ENCODE measurements around the gene KDM4B. TPM values are rescaled to one million over a fixed set of nuclear protein-coding genes. Genes with fewer than 3 reads are reported as not detected.

Gene KDM4B
- total RNA-seq, 4 donors from 2014 or later, result 16.3 to 38.3 (median 22.4) TPM

- DNase-seq (ENCODE audit: low spot score) (no peak), ATAC-seq (ENCODE audit: low FRiP score) (no peak)
- TF ChIP-seq CTCF (IDR thresholded peaks at IDR 0.05), result no peak
Measured at GRCh38 chr19:4983346-4984105, 14.6 kb downstream of the KDM4B start.

GRCh38 chr19:4984106-4984380, 15.1 kb downstream of the KDM4B start:
- TF ChIP-seq CTCF (IDR thresholded peaks at IDR 0.05), result no peak
- DNase-seq (ENCODE audit: low spot score) (no peak), ATAC-seq (ENCODE audit: low FRiP score) (no peak)

- no peak for ATAC-seq (ENCODE audit: low FRiP score)
- DNase-seq (ENCODE audit: low spot score), result no peak
- no peak for TF ChIP-seq CTCF (IDR thresholded peaks at IDR 0.05)
Measured at GRCh38 chr19:4984438-4984990, 15.6 kb downstream of the KDM4B start.

GRCh38 chr19:4985551-4985991, 16.7 kb downstream of the KDM4B start:
- DNase-seq (ENCODE audit: low spot score), result no peak
- TF ChIP-seq CTCF (IDR thresholded peaks at IDR 0.05), result no peak
- no peak for ATAC-seq (ENCODE audit: low FRiP score)

GRCh38 chr19:4986056-4986455, 17.1 kb downstream of the KDM4B start:
- no peak for TF ChIP-seq CTCF (IDR thresholded peaks at IDR 0.05)
- ATAC-seq (ENCODE audit: low FRiP score), result no peak
- DNase-seq (ENCODE audit: low spot score), result no peak

- no peak for ATAC-seq (ENCODE audit: low FRiP score)
- TF ChIP-seq CTCF (IDR thresholded peaks at IDR 0.05), result no peak
Measured at GRCh38 chr19:4986471-4986891, 17.6 kb downstream of the KDM4B start.

GRCh38 chr19:4987256-4987655, 18.3 kb downstream of the KDM4B start:
- TF ChIP-seq CTCF (IDR thresholded peaks at IDR 0.05), result no peak
- ATAC-seq (ENCODE audit: low FRiP score) (no peak), DNase-seq (ENCODE audit: low spot score) (no peak)

More at GRCh38 chr19:4986471-4986891, 17.6 kb downstream of the KDM4B start:
- DNase-seq (ENCODE audit: low spot score), result no peak

Data from omental fat pad (tissue), 4 donors.